GM23248 (cell line): ENCODE results near the gene TRRAP. TPM values are rescaled to one million over a fixed set of nuclear protein-coding genes. Genes with fewer than 3 reads are reported as not detected.

Experiments
- DNase-seq: peaks from one replicate; pipeline ENCODE4 v3.0.0-alpha.2; 2015
- H2AFZ ChIP-seq: fragments of 200-600 bp; sonication (generic); 2 replicates; pipeline ENCODE4 v1.6.1; 2016; ENCODE audit warnings: antibody characterized with exemption
- H3F3A ChIP-seq: fragments of 200-600 bp; sonication (generic); 2 replicates; pipeline ENCODE4 v1.6.1; 2016; ENCODE audit warnings: mild to moderate bottlenecking, antibody characterized with exemption, mixed run types; ENCODE audit not compliant: insufficient read depth
- H3K27ac ChIP-seq: fragments of 200-600 bp; sonication (generic); 2 replicates; pipeline ENCODE4 v1.5.1; 2016; ENCODE audit warnings: mild to moderate bottlenecking
- H3K27me3 ChIP-seq: fragments of 200-600 bp; sonication (generic); replicated peaks from 2 replicates; pipeline ENCODE4 v1.6.1; 2016; ENCODE audit warnings: mild to moderate bottlenecking; ENCODE audit not compliant: insufficient read depth
- H3K36me3 ChIP-seq: fragments of 200-600 bp; sonication (generic); 2 replicates; pipeline ENCODE4 v1.6.1; 2016; ENCODE audit warnings: low read depth, mild to moderate bottlenecking
- H3K4me1 ChIP-seq: fragments of 200-600 bp; sonication (generic); 2 replicates; pipeline ENCODE4 v1.6.1; 2016; ENCODE audit warnings: mild to moderate bottlenecking; ENCODE audit not compliant: insufficient read depth
- H3K4me2 ChIP-seq: fragments of 200-600 bp; sonication (generic); one replicate; pipeline ENCODE4 v1.6.1; 2016; ENCODE audit warnings: mild to moderate bottlenecking; ENCODE audit not compliant: unreplicated experiment
- H3K4me3 ChIP-seq: fragments of 200-600 bp; sonication (generic); 2 replicates; pipeline ENCODE4 v1.5.1; 2016; ENCODE audit warnings: mild to moderate bottlenecking
- H3K79me2 ChIP-seq: fragments of 200-600 bp; sonication (generic); 2 replicates; pipeline ENCODE4 v1.6.1; 2016; ENCODE audit warnings: mild to moderate bottlenecking; ENCODE audit not compliant: insufficient read depth
- H3K9ac ChIP-seq: fragments of 200-600 bp; sonication (generic); 2 replicates; pipeline ENCODE4 v1.6.1; 2016; ENCODE audit warnings: mild to moderate bottlenecking
- H3K9me2 ChIP-seq: fragments of 200-600 bp; sonication (generic); 2 replicates; pipeline ENCODE4 v1.6.1; 2016; ENCODE audit warnings: mixed run types, mild to moderate bottlenecking, moderate library complexity; ENCODE audit not compliant: insufficient read depth
- H3K9me3 ChIP-seq: fragments of 200-600 bp; sonication (generic); one replicate; pipeline ENCODE4 v1.6.1; 2017; ENCODE audit warnings: low read depth
- H4K20me1 ChIP-seq: fragments of 200-600 bp; sonication (generic); 2 replicates; pipeline ENCODE4 v1.6.0; 2016; ENCODE audit not compliant: insufficient read depth
- EZH2 ChIP-seq: fragments of 200-600 bp; sonication (generic); IDR thresholded peaks from 2 replicates; pipeline ENCODE4 v1.6.1; 2018; ENCODE audit warnings: antibody characterized with exemption, mild to moderate bottlenecking; ENCODE audit not compliant: insufficient read depth, poor library complexity, severe bottlenecking
- EZH2phosphoT487 ChIP-seq: fragments of 200-600 bp; sonication (generic); IDR thresholded peaks from 2 replicates; pipeline ENCODE4 v1.6.1; 2018; ENCODE audit warnings: antibody characterized with exemption, moderate library complexity, mild to moderate bottlenecking, low read depth; ENCODE audit not compliant: insufficient read depth
- WGBS, 2 experiments: methylation state at CpG; one replicate each; pipeline ENCODE4 v1.1.6; 2015 to 2017; ENCODE audit warnings: low lambda C conversion rate in 2 of 2, low coverage in 1 of 2; ENCODE audit errors: missing lambda C conversion rate in 2 of 2; 5-methylcytosine and 5-hydroxymethylcytosine counted together
- in situ Hi-C: fragments of 300-500 bp; cut with MboI; formaldehyde crosslinking; loops from 2 replicates; pipeline ENCODE4 v1.15.0; 2020
- polyA plus RNA-seq: library from polyadenylated mRNA; unstranded; fragments of >200 nt; fragmentation: Nextera tagmentation; extraction: Ambion mirVana; gene quantifications from 2 replicates; pipeline ENCODE4 v1.2.1, GENCODE V29; 2016
- total RNA-seq: library from RNA; depleted of rRNA; stranded (reverse); fragments of >200 nt; shearing (Covaris generic); gene quantifications from 2 replicates; pipeline ENCODE4 v1.2.3, GENCODE V29; 2014

The TRRAP gene
- total and polyA plus RNA-seq, 2 experiments from 2014 or later: 4.8 to 11.3 TPM

GRCh38 chr7:99032928-99033327 lies 154.6 kb downstream of the TRRAP start:
- in situ Hi-C loops: no loop called here
- Histone ChIP-seq H3K27me3 (no peaks in the 10 kb centered on the region), H3K36me3 (peaks cover 37% of the 10 kb centered on the region), H3K9me3 (no peaks in the 10 kb centered on the region), H3F3A (peaks cover 52% of the 10 kb centered on the region), H4K20me1 (0 out of 2 replicates have a peak, but pooled peaks cover 4% of the 10 kb centered on the region), H3K27ac (no peak overlapping the region), H3K9ac (no peak overlapping the region), H2AFZ (no peak overlapping the region), H3K4me2 (no peak overlapping the region), H3K79me2 (no peaks in the 10 kb centered on the region), H3K4me3 (no peak overlapping the region), H3K9me2 (no peaks in the 10 kb centered on the region), H3K4me1 (no peaks in the 10 kb centered on the region)
- WGBS, 2 experiments: 92 to 98% methylated on average over 15 of the region's 15 CpGs
- DNase-seq: no peak
- no peak for TF ChIP-seq EZH2phosphoT487
- no peak for TF ChIP-seq EZH2

DNA sequence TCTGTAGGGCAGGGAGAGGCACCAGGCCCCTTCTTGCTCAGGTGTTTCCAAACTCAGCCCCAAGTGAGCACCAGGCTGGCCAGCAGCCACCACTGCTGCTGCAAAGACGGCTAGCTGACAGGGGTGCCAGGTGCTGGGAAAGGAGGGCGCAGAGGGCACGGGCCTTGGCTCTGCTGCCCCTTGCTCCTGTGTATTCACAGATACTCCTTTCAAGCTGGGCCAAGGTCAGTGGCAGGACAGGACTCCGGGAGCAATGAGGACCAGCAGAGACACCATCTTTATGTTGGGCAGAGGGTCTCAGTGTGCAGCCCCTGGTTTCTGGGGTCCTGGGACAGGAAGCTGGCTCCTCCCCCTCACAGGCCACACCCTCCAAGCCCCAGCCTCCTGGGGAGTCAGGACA lies 155.4 kb downstream of the TRRAP start:
- in situ Hi-C loops: no loop called here
- no peak overlapping the region for H3K4me2 ChIP-seq
- H3F3A ChIP-seq: peaks cover 54% of the 10 kb centered on the region
- TF ChIP-seq EZH2phosphoT487 (no peak), EZH2 (no peak)
- no peaks in the 10 kb centered on the region for H3K79me2 ChIP-seq
- no peaks in the 10 kb centered on the region for H3K9me2 ChIP-seq
- peaks cover 33% of the 10 kb centered on the region for H3K36me3 ChIP-seq
- H3K27me3 ChIP-seq: no peaks in the 10 kb centered on the region
- H3K4me1 ChIP-seq: no peaks in the 10 kb centered on the region
- no peaks in the 10 kb centered on the region for H3K9me3 ChIP-seq
- no peak overlapping the region for H3K27ac ChIP-seq
- no peak overlapping the region for H3K4me3 ChIP-seq
- no peak for DNase-seq
- 0 out of 2 replicates have a peak, but pooled peaks cover 4% of the 10 kb centered on the region for H4K20me1 ChIP-seq
- no peak overlapping the region for H2AFZ ChIP-seq
- 81 to 92% methylated on average over 4 of the region's 4 CpGs for WGBS, 2 experiments
- no peak overlapping the region for H3K9ac ChIP-seq

GRCh38 chr7:99034932-99035722 lies 156.8 kb downstream of the TRRAP start:
- WGBS, 2 experiments: 93 to 94% methylated on average over 28 to 30 of the region's 30 CpGs
- H3K79me2 ChIP-seq: peaks cover 9% of the 10 kb centered on the region; the same call in 1 of the 2 replicates
- in situ Hi-C loops: no loop called here
- DNase-seq: no peak
- H3K27me3 ChIP-seq: no peaks in the 10 kb centered on the region
- TF ChIP-seq EZH2phosphoT487: no peak
- no peak for TF ChIP-seq EZH2
- no peak overlapping the region for H3K27ac ChIP-seq
- H3K9me2 ChIP-seq: no peaks in the 10 kb centered on the region
- H3K4me2 ChIP-seq: no peak overlapping the region
- H3K9me3 ChIP-seq: no peaks in the 10 kb centered on the region
- no peaks in the 10 kb centered on the region for H3K4me1 ChIP-seq
- 0 out of 2 replicates have a peak, but pooled peaks cover 4% of the 10 kb centered on the region for H4K20me1 ChIP-seq
- no peak overlapping the region for H2AFZ ChIP-seq
- peaks cover 42% of the 10 kb centered on the region for H3F3A ChIP-seq
- H3K4me3 ChIP-seq: no peak overlapping the region
- no peak overlapping the region for H3K9ac ChIP-seq
- H3K36me3 ChIP-seq: peaks cover 26% of the 10 kb centered on the region

DNA sequence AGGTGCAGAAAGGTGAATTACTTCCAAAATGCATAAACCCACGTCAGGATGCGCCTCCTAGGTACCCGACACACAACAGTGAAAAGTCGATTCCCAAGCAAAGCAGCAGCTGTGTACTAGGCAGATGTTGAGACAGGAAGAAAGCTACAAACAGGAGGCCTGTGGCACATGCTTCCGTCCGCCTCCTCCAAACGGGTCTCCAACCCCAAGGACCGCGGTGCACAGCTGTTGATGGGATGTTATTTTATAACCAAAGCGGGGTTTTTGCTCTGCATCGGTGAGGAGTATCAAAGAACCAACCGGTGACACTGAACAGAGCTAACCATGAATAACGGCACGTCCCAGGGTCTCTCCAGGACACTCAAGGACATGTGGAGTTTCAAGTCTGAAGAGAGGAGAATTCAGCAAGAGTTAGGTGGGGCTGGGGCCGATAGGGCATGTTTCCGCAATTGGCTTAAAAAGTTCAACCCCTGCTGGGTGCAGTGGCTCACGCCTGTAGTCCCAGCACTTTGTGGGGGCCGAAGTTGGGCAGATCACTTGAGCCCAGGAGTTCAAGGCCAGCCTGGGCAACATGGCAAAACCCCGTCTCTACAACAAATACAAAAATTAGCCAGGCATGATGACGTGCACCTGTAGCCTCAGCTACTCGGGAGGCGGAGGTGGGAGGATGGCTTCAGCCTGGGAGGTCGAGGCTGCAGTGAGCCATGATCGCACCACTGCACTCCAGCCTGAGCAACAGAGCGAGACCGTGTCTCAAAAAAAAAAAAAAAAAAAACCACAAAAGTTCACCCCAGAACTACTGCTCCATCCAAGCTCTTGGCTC lies 157.6 kb downstream of the TRRAP start:
- Histone ChIP-seq H3K36me3 (peaks cover 23% of the 10 kb centered on the region; the same call in 1 of the 2 replicates), H3K79me2 (peaks cover 9% of the 10 kb centered on the region; the same call in 1 of the 2 replicates), H3K9me2 (no peaks in the 10 kb centered on the region), H3K9me3 (no peaks in the 10 kb centered on the region), H3F3A (peaks cover 42% of the 10 kb centered on the region), H4K20me1 (0 out of 2 replicates have a peak, but pooled peaks cover 4% of the 10 kb centered on the region), H2AFZ (no peak overlapping the region), H3K4me3 (no peak overlapping the region), H3K4me1 (0 out of 2 replicates have a peak, but pooled peaks cover 3% of the 10 kb centered on the region), H3K27me3 (no peaks in the 10 kb centered on the region), H3K4me2 (no peak overlapping the region), H3K27ac (peak overlapping the region; percentile 43; the same call in 1 of the 2 replicates), H3K9ac (no peak overlapping the region)
- WGBS, 2 experiments: 78 to 79% methylated on average over 26 of the region's 26 CpGs
- in situ Hi-C loops: no loop called here
- no peak for TF ChIP-seq EZH2
- TF ChIP-seq EZH2phosphoT487: no peak
- no peak for DNase-seq
